IMR-90 (cell line): Measurements from ENCODE around the gene ANKS4B. TPM values are rescaled to one million over a fixed set of nuclear protein-coding genes. Genes with fewer than 3 reads are reported as not detected.

Experiments used
- ATAC-seq: fragments of 200-7000 bp; cut with Tn5 transposase; 2 replicates; pipeline ENCODE4 v1.9.1; 2020; ENCODE audit warnings: low read depth, mild to moderate bottlenecking, moderate library complexity
- BruUV-seq: library from RNA; stranded (reverse); fragments of 400-500 nt; replicated peaks from 2 replicates; lab custom pipeline; 2021; lab: Mats Ljungman, UMichigan
- CTCF ChIA-PET: fragments of 300-600 bp; formaldehyde crosslinking; extraction: SDS; loops from one replicate; lab custom pipeline; 2021; ENCODE audit warnings: antibody characterized with exemption; lab: Yijun Ruan, JAX
- POLR2A ChIA-PET: fragments of 300-600 bp; sonication (Branson Sonifier 250); formaldehyde crosslinking; loops from one replicate; lab custom pipeline; 2022; ENCODE audit warnings: antibody characterized with exemption; ENCODE audit not compliant: unreplicated experiment; lab: Charles Lee
- DNase-seq: peaks from one replicate; pipeline ENCODE4 v3.0.0; 2013
- H2AFZ ChIP-seq: replicated peaks from 2 replicates; pipeline ENCODE3; 2013; ENCODE audit warnings: low read length, mild to moderate bottlenecking; ENCODE audit not compliant: poor library complexity
- H2AK5ac ChIP-seq: 2 replicates; pipeline ENCODE4 v1.6.1; 2013; ENCODE audit warnings: low read depth, low read length, inconsistent platforms
- H2AK9ac ChIP-seq: replicated peaks from 2 replicates; pipeline ENCODE3; 2013; ENCODE audit warnings: mild to moderate bottlenecking, low read depth, low read length, moderate library complexity; ENCODE audit not compliant: poor library complexity
- H2BK120ac ChIP-seq: 2 replicates; pipeline ENCODE4 v1.6.1; 2013; ENCODE audit warnings: low read depth, low read length, inconsistent platforms
- H2BK15ac ChIP-seq: 3 replicates; pipeline ENCODE4 v1.6.1; 2013; ENCODE audit warnings: low read depth, low read length, inconsistent platforms
- H2BK20ac ChIP-seq: 2 replicates; pipeline ENCODE4 v1.6.1; 2013; ENCODE audit warnings: low read depth, mild to moderate bottlenecking, inconsistent platforms, low read length, moderate library complexity
- H2BK5ac ChIP-seq: 2 replicates; pipeline ENCODE4 v1.6.1; 2013; ENCODE audit warnings: mild to moderate bottlenecking, low read depth, low read length, inconsistent platforms; ENCODE audit not compliant: poor library complexity, severe bottlenecking
- H3K14ac ChIP-seq: replicated peaks from 2 replicates; pipeline ENCODE4 v1.6.1; 2013; ENCODE audit warnings: low read depth, low read length, inconsistent platforms
- H3K18ac ChIP-seq: 2 replicates; pipeline ENCODE4 v1.6.1; 2013; ENCODE audit warnings: low read depth, low read length, control low read depth
- H3K23ac ChIP-seq: 2 replicates; pipeline ENCODE4 v1.6.1; 2013; ENCODE audit warnings: low read depth, low read length, inconsistent platforms
- H3K27ac ChIP-seq: 2 replicates; pipeline ENCODE4 v1.5.1; 2013; ENCODE audit warnings: mild to moderate bottlenecking, control low read depth, low read length; ENCODE audit not compliant: insufficient read depth
- H3K27me3 ChIP-seq: 2 replicates; pipeline ENCODE4 v1.6.1; 2013; ENCODE audit warnings: low read length; ENCODE audit not compliant: control insufficient read depth, insufficient read depth
- H3K36me3 ChIP-seq: 2 replicates; pipeline ENCODE4 v1.6.1; 2013; ENCODE audit warnings: low read length, mixed read lengths; ENCODE audit not compliant: control insufficient read depth, insufficient read depth
- H3K4ac ChIP-seq: 2 replicates; pipeline ENCODE4 v1.6.1; 2013; ENCODE audit warnings: low read depth, low read length, inconsistent platforms
- H3K4me1 ChIP-seq: 2 replicates; pipeline ENCODE4 v1.6.1; 2013; ENCODE audit warnings: low read length, mixed read lengths; ENCODE audit not compliant: control insufficient read depth, insufficient read depth
- H3K4me2 ChIP-seq: 2 replicates; pipeline ENCODE4 v1.6.1; 2013; ENCODE audit warnings: low read depth, mild to moderate bottlenecking, control low read depth, low read length, moderate library complexity
- H3K4me3 ChIP-seq: 2 replicates; pipeline ENCODE4 v1.5.1; 2013; ENCODE audit warnings: low read depth, mild to moderate bottlenecking, control low read depth, low read length, moderate library complexity; ENCODE audit not compliant: insufficient read depth
- H3K56ac ChIP-seq: 2 replicates; pipeline ENCODE4 v1.6.1; 2013; ENCODE audit warnings: low read length, inconsistent platforms; ENCODE audit not compliant: insufficient read depth; ENCODE audit errors: extremely low read depth
- H3K79me1 ChIP-seq, 2 experiments: 2 replicates each; pipeline ENCODE4 v1.6.1; 2013; ENCODE audit warnings: low read length in 2 of 2, inconsistent platforms in 1 of 2, low read depth in 1 of 2
- H3K9ac ChIP-seq: 2 replicates; pipeline ENCODE4 v1.6.1; 2013; ENCODE audit warnings: low read depth, low read length, control low read depth
- H3K9me1 ChIP-seq: 2 replicates; pipeline ENCODE4 v1.6.1; 2013; ENCODE audit warnings: low read length, inconsistent platforms; ENCODE audit not compliant: insufficient read depth
- H3K9me3 ChIP-seq: 2 replicates; pipeline ENCODE4 v1.6.1; 2013; ENCODE audit warnings: low read length; ENCODE audit not compliant: control insufficient read depth, insufficient read depth
- H4K20me1 ChIP-seq: 2 replicates; pipeline ENCODE4 v1.6.1; 2013; ENCODE audit warnings: low read length, inconsistent platforms; ENCODE audit not compliant: insufficient read depth
- H4K5ac ChIP-seq: 2 replicates; pipeline ENCODE4 v1.6.1; 2013; ENCODE audit warnings: mild to moderate bottlenecking, low read depth, low read length, control low read depth
- H4K8ac ChIP-seq, 2 experiments: 2 replicates each; pipeline ENCODE4 v1.6.1; 2013; ENCODE audit warnings: low read depth in 2 of 2, low read length in 2 of 2, control low read depth in 1 of 2, inconsistent platforms in 1 of 2
- H4K91ac ChIP-seq: 2 replicates; pipeline ENCODE4 v1.6.1; 2013; ENCODE audit warnings: low read depth, low read length, inconsistent platforms; ENCODE audit not compliant: insufficient read depth
- BHLHE40 ChIP-seq: fragments of 150-350 bp; IDR thresholded peaks from 2 replicates; pipeline ENCODE4 v1.6.1; 2016; ENCODE audit warnings: mild to moderate bottlenecking, low read depth, low read length
- CEBPB ChIP-seq: IDR thresholded peaks from 2 replicates; pipeline ENCODE4 v1.6.1; 2012; ENCODE audit warnings: low read depth, low read length, improper control_type of control experiment
- CHD1 ChIP-seq: IDR thresholded peaks from 2 replicates; pipeline ENCODE4 v1.6.1; 2012; ENCODE audit warnings: low read depth, low read length, improper control_type of control experiment
- FOS ChIP-seq: fragments of 150-350 bp; IDR thresholded peaks from 2 replicates; pipeline ENCODE4 v1.6.1; 2016; ENCODE audit warnings: low read depth, low read length
- MAFK ChIP-seq: IDR thresholded peaks from 2 replicates; pipeline ENCODE4 v1.6.1; 2012; ENCODE audit warnings: low read depth, low read length, improper control_type of control experiment
- MAZ ChIP-seq: IDR thresholded peaks from 2 replicates; pipeline ENCODE4 v1.6.1; 2012; ENCODE audit warnings: low read depth, mild to moderate bottlenecking, low read length, improper control_type of control experiment, moderate library complexity, borderline replicate concordance
- MXI1 ChIP-seq: IDR thresholded peaks from 2 replicates; pipeline ENCODE4 v1.6.1; 2012; ENCODE audit warnings: low read depth, mild to moderate bottlenecking, low read length, moderate library complexity, borderline replicate concordance
- NFE2L2 ChIP-seq: fragments of 150-350 bp; IDR thresholded peaks from 2 replicates; pipeline ENCODE4 v1.6.1; 2016; ENCODE audit warnings: low read depth, mild to moderate bottlenecking, low read length
- POLR2A ChIP-seq: IDR thresholded peaks from 2 replicates; pipeline ENCODE4 v1.6.1; 2012; ENCODE audit warnings: mild to moderate bottlenecking, low read depth, low read length
- RAD21 ChIP-seq: IDR thresholded peaks from 2 replicates; pipeline ENCODE4 v1.6.1; 2012; ENCODE audit warnings: low read length, improper control_type of control experiment
- RCOR1 ChIP-seq: IDR thresholded peaks from 2 replicates; pipeline ENCODE4 v1.6.1; 2012; ENCODE audit warnings: mild to moderate bottlenecking, low read length, improper control_type of control experiment; ENCODE audit not compliant: insufficient replicate concordance
- RFX5 ChIP-seq: IDR thresholded peaks from 2 replicates; pipeline ENCODE4 v1.8.0; 2012; ENCODE audit warnings: low read depth, mild to moderate bottlenecking, low read length, moderate library complexity
- SMC3 ChIP-seq: fragments of 150-350 bp; IDR thresholded peaks from 2 replicates; pipeline ENCODE4 v1.6.1; 2016; ENCODE audit warnings: low read depth, mild to moderate bottlenecking, antibody characterized with exemption, low read length, moderate library complexity
- WGBS, 2 experiments: methylation state at CpG; one replicate each; pipeline versions ENCODE4 v1.1.5 to v1.1.7; 2013; ENCODE audit warnings: missing lambda C conversion rate in 2 of 2; ENCODE audit not compliant: insufficient read length in 1 of 2; ENCODE audit errors: extremely low coverage in 2 of 2; 5-methylcytosine and 5-hydroxymethylcytosine counted together
- dilution Hi-C: fragments of 300-500 bp; cut with HindIII; formaldehyde crosslinking; loops from one replicate; pipeline ENCODE4 v1.14.3; 2018; ENCODE audit warnings: low sequenced_read_pairs; ENCODE audit not compliant: unreplicated experiment
- in situ Hi-C: fragments of 300-500 bp; cut with MboI; formaldehyde crosslinking; loops from 3 replicates; pipeline ENCODE4 v1.14.3; 2019; ENCODE audit warnings: low sequenced_read_pairs, inconsistent platforms, mixed read lengths
- intact Hi-C: fragments of 100-400 bp; cut with micrococcal nuclease; formaldehyde crosslinking; loops from 2 replicates; pipeline ENCODE4 v1.10.0; 2022
- polyA plus RNA-seq, 3 experiments: library from polyadenylated mRNA; depleted of rRNA; stranded (reverse); fragments of >200 nt; gene quantifications; 2 replicates each; pipeline ENCODE4 v1.2.3, GENCODE V29; 2012; ENCODE audit warnings: low replicate concordance in 1 of 3
- total RNA-seq: library from RNA; depleted of rRNA; stranded (reverse); fragments of >200 nt; gene quantifications from 2 replicates; pipeline ENCODE4 v1.2.3, GENCODE V29; 2012
- TF ChIP-seq, protein P1 (sequence below): fragments of 150-350 bp; IDR thresholded peaks from 2 replicates; pipeline ENCODE4 v1.6.1; 2016; ENCODE audit warnings: low read depth, mild to moderate bottlenecking, low read length, moderate library complexity, borderline replicate concordance
- TF ChIP-seq, protein P2 (sequence below): conservative IDR thresholded peaks from 2 replicates; pipeline ENCODE4 v1.5.1; 2012; ENCODE audit warnings: mild to moderate bottlenecking, low read depth, low read length, improper control_type of control experiment
- TF ChIP-seq, protein P3 (sequence below): fragments of 150-350 bp; IDR thresholded peaks from 2 replicates; pipeline ENCODE4 v1.6.1; 2017; ENCODE audit warnings: mild to moderate bottlenecking, antibody characterized with exemption, low read length, low read depth

The ANKS4B gene
- total and polyA plus RNA-seq, 2 of the 4 experiments (the other 2 are of a cell fraction): not detected

DNA sequence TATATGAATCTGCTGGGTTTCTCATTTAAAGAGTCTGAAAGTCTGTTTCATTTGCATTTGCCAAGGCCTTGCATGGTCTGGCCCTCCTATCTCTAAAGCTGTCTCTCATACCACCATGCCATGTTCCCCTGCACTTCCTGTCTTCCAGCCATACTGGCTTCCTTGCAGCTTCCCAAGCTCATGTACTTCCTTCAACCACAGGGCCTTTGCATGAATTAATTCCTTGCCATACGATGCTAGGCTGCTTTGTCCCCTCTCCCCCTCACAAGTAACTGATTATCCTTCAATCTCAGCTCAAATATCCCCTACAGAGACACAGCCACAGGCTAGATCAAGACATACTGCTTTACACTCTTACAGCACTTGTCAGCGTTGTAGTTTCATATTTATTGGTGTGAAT, 38.8 kb downstream of the ANKS4B start:
- no peaks in the 10 kb centered on the region for H3K36me3 ChIP-seq
- no peak overlapping the region for H2BK20ac ChIP-seq
- no peak overlapping the region for H4K8ac ChIP-seq
- intact Hi-C loops: no loop called here
- H3K4ac ChIP-seq: no peak overlapping the region
- BruUV-seq: no TSS peak
- no peak for TF ChIP-seq BHLHE40
- no peak for TF ChIP-seq CHD1
- no peak for TF ChIP-seq FOS
- TF ChIP-seq CEBPB: no peak
- no peak for TF ChIP-seq RFX5
- TF ChIP-seq SMC3: no peak
- no peak for TF ChIP-seq NFE2L2
- TF ChIP-seq, protein P1, sequence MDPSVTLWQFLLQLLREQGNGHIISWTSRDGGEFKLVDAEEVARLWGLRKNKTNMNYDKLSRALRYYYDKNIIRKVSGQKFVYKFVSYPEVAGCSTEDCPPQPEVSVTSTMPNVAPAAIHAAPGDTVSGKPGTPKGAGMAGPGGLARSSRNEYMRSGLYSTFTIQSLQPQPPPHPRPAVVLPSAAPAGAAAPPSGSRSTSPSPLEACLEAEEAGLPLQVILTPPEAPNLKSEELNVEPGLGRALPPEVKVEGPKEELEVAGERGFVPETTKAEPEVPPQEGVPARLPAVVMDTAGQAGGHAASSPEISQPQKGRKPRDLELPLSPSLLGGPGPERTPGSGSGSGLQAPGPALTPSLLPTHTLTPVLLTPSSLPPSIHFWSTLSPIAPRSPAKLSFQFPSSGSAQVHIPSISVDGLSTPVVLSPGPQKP: no peak
- no peak for TF ChIP-seq MXI1
- no peak for TF ChIP-seq MAZ
- no peak for TF ChIP-seq RCOR1
- TF ChIP-seq RAD21: no peak
- TF ChIP-seq MAFK: no peak
- TF ChIP-seq, protein P2, sequence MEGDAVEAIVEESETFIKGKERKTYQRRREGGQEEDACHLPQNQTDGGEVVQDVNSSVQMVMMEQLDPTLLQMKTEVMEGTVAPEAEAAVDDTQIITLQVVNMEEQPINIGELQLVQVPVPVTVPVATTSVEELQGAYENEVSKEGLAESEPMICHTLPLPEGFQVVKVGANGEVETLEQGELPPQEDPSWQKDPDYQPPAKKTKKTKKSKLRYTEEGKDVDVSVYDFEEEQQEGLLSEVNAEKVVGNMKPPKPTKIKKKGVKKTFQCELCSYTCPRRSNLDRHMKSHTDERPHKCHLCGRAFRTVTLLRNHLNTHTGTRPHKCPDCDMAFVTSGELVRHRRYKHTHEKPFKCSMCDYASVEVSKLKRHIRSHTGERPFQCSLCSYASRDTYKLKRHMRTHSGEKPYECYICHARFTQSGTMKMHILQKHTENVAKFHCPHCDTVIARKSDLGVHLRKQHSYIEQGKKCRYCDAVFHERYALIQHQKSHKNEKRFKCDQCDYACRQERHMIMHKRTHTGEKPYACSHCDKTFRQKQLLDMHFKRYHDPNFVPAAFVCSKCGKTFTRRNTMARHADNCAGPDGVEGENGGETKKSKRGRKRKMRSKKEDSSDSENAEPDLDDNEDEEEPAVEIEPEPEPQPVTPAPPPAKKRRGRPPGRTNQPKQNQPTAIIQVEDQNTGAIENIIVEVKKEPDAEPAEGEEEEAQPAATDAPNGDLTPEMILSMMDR: no peak
- TF ChIP-seq, protein P3, sequence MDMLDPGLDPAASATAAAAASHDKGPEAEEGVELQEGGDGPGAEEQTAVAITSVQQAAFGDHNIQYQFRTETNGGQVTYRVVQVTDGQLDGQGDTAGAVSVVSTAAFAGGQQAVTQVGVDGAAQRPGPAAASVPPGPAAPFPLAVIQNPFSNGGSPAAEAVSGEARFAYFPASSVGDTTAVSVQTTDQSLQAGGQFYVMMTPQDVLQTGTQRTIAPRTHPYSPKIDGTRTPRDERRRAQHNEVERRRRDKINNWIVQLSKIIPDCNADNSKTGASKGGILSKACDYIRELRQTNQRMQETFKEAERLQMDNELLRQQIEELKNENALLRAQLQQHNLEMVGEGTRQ: no peak
- no peak for TF ChIP-seq POLR2A
- 0% methylated on average over 1 of the region's 2 CpGs; no CpG with 5 or more reads in 1 of the 2 experiments for WGBS, 2 experiments
- no peak overlapping the region for H3K14ac ChIP-seq
- in situ Hi-C loops: no loop called here
- DNase-seq: no peak
- H3K27ac ChIP-seq: no peak overlapping the region
- no peak overlapping the region for H4K91ac ChIP-seq
- H3K23ac ChIP-seq: no peak overlapping the region
- ATAC-seq: no peak
- H3K18ac ChIP-seq: no peak overlapping the region
- peaks cover 3% of the 10 kb centered on the region; the same call in 1 of the 2 replicates for H3K9me3 ChIP-seq
- H4K5ac ChIP-seq: no peak overlapping the region
- H4K20me1 ChIP-seq: no peaks in the 10 kb centered on the region
- H3K27me3 ChIP-seq: peaks cover 42% of the 10 kb centered on the region
- H2AK9ac ChIP-seq: no peak overlapping the region
- ChIA-PET CTCF (no interaction called here), POLR2A (no interaction called here)
- H3K9me1 ChIP-seq: no peaks in the 10 kb centered on the region
- no peak overlapping the region for H3K4me2 ChIP-seq
- no peak overlapping the region for H3K9ac ChIP-seq
- no peak overlapping the region for H2AK5ac ChIP-seq
- H3K4me1 ChIP-seq: no peaks in the 10 kb centered on the region
- H2BK15ac ChIP-seq: no peak overlapping the region
- no peak overlapping the region for H2BK5ac ChIP-seq
- dilution Hi-C loops: no loop called here
- H3K79me1 ChIP-seq: no peaks in the 10 kb centered on the region
- no peak overlapping the region for H2AFZ ChIP-seq
- H2BK120ac ChIP-seq: no peak overlapping the region
- H3K4me3 ChIP-seq: no peak overlapping the region
- no peak overlapping the region for H3K56ac ChIP-seq
